Esophagus squamous epithelium (tissue), 5 donors: ENCODE measurements around the gene FAM9C. TPM values are rescaled to one million over a fixed set of nuclear protein-coding genes. Genes with fewer than 3 reads are reported as not detected.
A peak's percentile ranks its signal among the peaks of the same experiment; 100 is the strongest.
"Not testable (repeated sequence)": the region's sequence is repeated elsewhere in the genome, so short reads cannot be mapped to it uniquely, and the experiment has no call there.

Experiments
- DNase-seq: peaks from one replicate; lab custom pipeline; 2025; lab: John Stamatoyannopoulos, UW
- H3K27ac ChIP-seq, 4 donors: fragments of 200-600 bp; sonication (generic); one replicate each; pipeline ENCODE4 v1.5.1; 2016 to 2019; ENCODE audit warnings: mild to moderate bottlenecking in 1 of 4
- H3K27me3 ChIP-seq, 4 donors: fragments of 200-600 bp; sonication (generic); 1 replicate in 3 of 4; 2 replicates in 1 of 4; pipeline versions ENCODE4 v1.5.1 to v1.6.0; 2017 to 2021; ENCODE audit warnings: antibody characterized with exemption in 1 of 4
- H3K36me3 ChIP-seq, 3 donors: fragments of 200-600 bp; sonication (generic); one replicate each; pipeline ENCODE4 v1.5.1; 2016 to 2019
- H3K4me1 ChIP-seq, 3 donors: fragments of 200-600 bp; sonication (generic); one replicate each; pipeline ENCODE4 v1.5.1; 2017 to 2019
- H3K4me3 ChIP-seq, 4 donors: fragments of 200-600 bp; sonication (generic); 1 replicate in 3 of 4; 2 replicates in 1 of 4; pipeline ENCODE4 v1.5.1; 2016 to 2019; ENCODE audit warnings: mild to moderate bottlenecking in 2 of 4, moderate library complexity in 1 of 4
- H3K9me3 ChIP-seq, 3 donors: fragments of 200-600 bp; sonication (generic); one replicate each; pipeline ENCODE4 v1.5.1; 2016 to 2019
- CTCF ChIP-seq, 6 experiments: fragments of 450-650 bp in 4 of 6; fragments of 200-600 bp in 2 of 6; sonication (generic) in 2 of 6; IDR thresholded peaks; one replicate each; pipeline ENCODE4 v1.5.1; 2016 to 2019; ENCODE audit warnings: antibody characterized with exemption in 6 of 6, mild to moderate bottlenecking in 4 of 6, moderate library complexity in 4 of 6
- POLR2A ChIP-seq, 4 donors: fragments of 450-650 bp; IDR thresholded peaks; one replicate each; pipeline ENCODE4 v1.6.1; 2017; ENCODE audit warnings: antibody characterized with exemption in 4 of 4, mild to moderate bottlenecking in 4 of 4, moderate library complexity in 3 of 4
- whole genome bisulfite sequencing, 2 donors: methylation state at CpG; one replicate each; pipeline ENCODE4 v1.1.5; 2018; 5-methylcytosine and 5-hydroxymethylcytosine counted together
- intact Hi-C: fragments of 100-400 bp; cut with DNase I; formaldehyde crosslinking; loops from one replicate; pipeline ENCODE4 v1.15.0; 2022
- total RNA-seq, 4 donors: library from RNA; depleted of rRNA; stranded (reverse); fragments of >200 nt; gene quantifications; one replicate each; pipeline ENCODE4 v1.1.0, GENCODE V29; 2016
- donor health status: DM: yes; HTN: yes; CAD: no.

FAM9C gene
- total RNA-seq, 4 donors from 2014 or later: not detected

DNA sequence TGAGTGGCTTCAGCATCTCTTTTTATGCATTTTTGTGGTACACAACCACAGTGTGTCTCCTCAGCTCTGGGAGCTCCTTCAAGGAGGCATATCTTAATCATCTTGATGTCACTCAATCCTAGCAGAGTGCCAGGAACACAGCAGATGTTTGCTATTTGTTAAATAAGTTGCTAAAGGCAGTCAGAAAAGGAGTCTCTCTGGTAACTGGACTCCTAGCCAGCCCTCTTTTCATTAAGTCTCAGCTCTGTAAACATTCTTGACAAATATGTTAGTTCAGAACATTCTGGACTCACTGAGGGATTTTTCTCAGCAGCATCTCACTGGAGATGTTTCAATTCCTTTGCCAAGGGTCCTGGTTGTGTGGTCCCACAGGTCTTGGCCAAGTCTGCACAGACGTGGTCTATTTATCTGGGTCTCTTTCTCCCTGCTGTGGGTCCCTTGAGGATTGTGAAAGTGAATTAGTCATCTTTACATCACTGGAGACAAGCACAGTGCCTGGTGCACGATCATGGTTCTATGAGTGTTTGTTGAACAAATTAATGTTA is 20.3 kb upstream of the FAM9C start:
- Histone ChIP-seq H3K27me3 (no peaks in the 10 kb centered on the region), H3K4me3 (no peak overlapping the region), H3K36me3 (no peaks in the 10 kb centered on the region), H3K27ac (peak overlapping the region in 2 of 4 donors; percentile 40 to 55), H3K9me3 (peaks cover 0 to 4% (median 0%) of the 10 kb centered on the region in 3 donors), H3K4me1 (no peaks in the 10 kb centered on the region)
- no peak for DNase-seq
- WGBS, 2 donors: 40% methylated on average over 2 of the region's 2 CpGs; no CpG with 5 or more reads in 1 of the 2 donors
- no peak for TF ChIP-seq CTCF (IDR thresholded peaks at IDR 0.05)
- no peak for TF ChIP-seq POLR2A (IDR thresholded peaks at IDR 0.05)
- intact Hi-C loops: no loop called here

- H3K9me3 ChIP-seq, H3K4me3 ChIP-seq, H3K36me3 ChIP-seq, H3K4me1 ChIP-seq, H3K27me3 ChIP-seq, DNase-seq, intact Hi-C loops, H3K27ac ChIP-seq: not testable (repeated sequence)
- 74 to 83% methylated on average over 1 to 2 of the region's 2 CpGs for WGBS, 2 donors
Measured at GRCh38 chrX:13063124-13063523, 18.7 kb upstream of the FAM9C start.

- intact Hi-C loops, H3K4me1 ChIP-seq, H3K9me3 ChIP-seq, DNase-seq, H3K36me3 ChIP-seq, H3K27me3 ChIP-seq, H3K27ac ChIP-seq, H3K4me3 ChIP-seq: not testable (repeated sequence)
Measured at GRCh38 chrX:13062331-13062730, 17.9 kb upstream of the FAM9C start.

DNA sequence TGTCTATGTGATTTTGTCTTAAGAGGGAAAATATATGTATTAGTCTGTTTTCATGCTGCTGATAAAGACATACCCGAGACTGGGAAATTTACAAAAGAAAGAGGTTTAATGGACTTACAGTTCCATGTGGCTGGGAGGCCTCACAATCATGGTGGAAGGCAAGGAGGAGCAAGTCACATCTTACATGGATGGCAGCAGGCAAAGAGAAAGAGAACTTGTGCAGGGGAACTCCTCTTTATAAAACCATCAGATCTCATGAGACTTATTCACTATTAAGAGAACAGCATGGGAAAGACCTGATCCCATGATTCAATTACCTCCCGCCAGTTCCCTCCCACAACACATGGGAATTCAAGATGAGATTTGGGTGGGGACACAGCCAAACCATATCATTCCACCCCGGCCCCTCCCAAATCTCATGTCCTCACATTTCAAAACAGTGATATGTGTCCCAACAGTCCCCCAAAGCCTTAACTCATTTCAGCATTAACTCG is 16.8 kb upstream of the FAM9C start:
- DNase-seq, intact Hi-C loops, H3K4me3 ChIP-seq, H3K9me3 ChIP-seq, H3K27ac ChIP-seq, H3K27me3 ChIP-seq, H3K36me3 ChIP-seq, H3K4me1 ChIP-seq: not testable (repeated sequence)
- 86 to 92% methylated on average over 2 to 4 of the region's 4 CpGs for WGBS, 2 donors

GRCh38 chrX:13059637-13060499 is 15.4 kb upstream of the FAM9C start:
- TF ChIP-seq CTCF (IDR thresholded peaks at IDR 0.05) (no peak), POLR2A (IDR thresholded peaks at IDR 0.05) (no peak)
- no peak overlapping the region for H3K4me3 ChIP-seq
- WGBS, 2 donors: 65 to 67% methylated on average over 3 of the region's 3 CpGs
- H3K36me3 ChIP-seq: no peaks in the 10 kb centered on the region
- no peaks in the 10 kb centered on the region for H3K4me1 ChIP-seq
- intact Hi-C loops: no loop called here
- DNase-seq: no peak
- H3K27ac ChIP-seq: no peak overlapping the region
- H3K27me3 ChIP-seq: no peaks in the 10 kb centered on the region
- no peaks in the 10 kb centered on the region for H3K9me3 ChIP-seq

DNA sequence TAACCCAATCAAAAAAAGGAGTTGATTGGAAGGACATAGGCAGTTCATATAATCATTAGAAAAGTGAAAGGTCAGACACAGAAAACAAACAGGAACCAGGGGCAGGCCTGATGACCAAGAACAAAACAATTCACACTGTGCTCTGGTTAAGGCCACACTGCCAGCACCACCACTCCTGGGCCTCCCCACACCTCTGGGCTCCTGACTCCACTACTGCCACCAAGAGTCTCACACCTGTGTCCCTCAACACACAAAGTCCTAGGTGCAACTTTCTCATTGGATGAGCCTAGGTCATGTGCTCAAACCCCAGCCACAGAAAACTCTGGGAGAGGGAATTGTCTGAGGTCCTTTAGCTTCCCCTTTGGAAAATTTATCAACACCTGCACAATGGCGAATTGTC is 11.1 kb upstream of the FAM9C start:
- no peaks in the 10 kb centered on the region for H3K27me3 ChIP-seq
- DNase-seq: no peak
- no peaks in the 10 kb centered on the region for H3K36me3 ChIP-seq
- no peak overlapping the region for H3K4me3 ChIP-seq
- 94% methylated on average over 1 of the region's 1 CpG; no CpG with 5 or more reads in 1 of the 2 donors for WGBS, 2 donors
- intact Hi-C loops: no loop called here
- H3K27ac ChIP-seq: no peak overlapping the region
- no peak for TF ChIP-seq CTCF (IDR thresholded peaks at IDR 0.05)
- TF ChIP-seq POLR2A (IDR thresholded peaks at IDR 0.05): no peak
- H3K9me3 ChIP-seq: no peaks in the 10 kb centered on the region
- peaks cover 0 to 4% (median 0%) of the 10 kb centered on the region in 3 donors for H3K4me1 ChIP-seq
